AG08396 (cell line): ENCODE results near the gene CAPNS1.
"Not testable (repeated sequence)": the region's sequence is repeated elsewhere in the genome, so short reads cannot be mapped to it uniquely, and the experiment has no call there.

ENCODE experiments used
- DNase-seq: peaks from one replicate; pipeline ENCODE4 v3.0.0; 2012; ENCODE audit warnings: low spot score, mixed read lengths

Gene CAPNS1

DNA sequence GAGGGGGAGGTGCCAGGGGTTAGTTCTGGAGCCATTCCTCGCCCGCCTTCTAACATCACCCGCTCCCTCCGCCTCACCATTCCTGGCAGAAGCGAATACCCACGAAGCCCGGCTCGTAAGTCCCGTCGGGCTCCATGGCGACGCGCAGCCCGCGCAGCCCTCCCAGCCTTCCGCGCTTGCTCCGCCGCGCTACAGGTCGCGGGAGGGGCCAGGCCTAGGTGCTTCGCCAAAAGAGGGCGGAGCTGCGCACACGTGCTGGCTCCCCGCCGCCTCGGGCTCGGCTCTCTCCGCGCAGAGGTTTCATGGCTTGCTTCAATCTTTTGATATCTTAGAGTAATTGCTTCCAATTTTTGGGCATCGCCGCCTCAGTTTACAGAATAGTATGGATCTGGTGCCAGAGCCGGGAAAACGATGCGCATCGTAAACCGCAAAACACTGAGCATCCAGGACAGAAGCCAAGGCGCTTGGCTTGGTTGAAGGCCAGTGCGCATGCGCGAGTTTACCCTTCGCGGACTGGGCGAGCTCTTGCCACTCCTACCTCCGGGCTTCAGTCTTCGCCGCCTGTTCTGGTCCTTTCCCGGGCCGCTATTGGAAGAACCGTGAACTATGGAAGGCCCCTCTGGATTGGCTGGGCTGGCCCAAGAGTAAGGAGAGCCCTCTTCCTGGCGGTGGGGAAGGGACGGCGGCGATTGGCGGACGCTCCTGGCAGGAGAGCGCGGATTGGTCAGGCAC is 25.0 kb upstream of the CAPNS1 start, which contains the start of gene POLR2I:
Gene POLR2I, minus strand, starts transcription at position 155 of the 732 bp plus-strand sequence. Its CDS starts 19 bp downstream, at position 136.
- peak; percentile 99 for DNase-seq

DNA sequence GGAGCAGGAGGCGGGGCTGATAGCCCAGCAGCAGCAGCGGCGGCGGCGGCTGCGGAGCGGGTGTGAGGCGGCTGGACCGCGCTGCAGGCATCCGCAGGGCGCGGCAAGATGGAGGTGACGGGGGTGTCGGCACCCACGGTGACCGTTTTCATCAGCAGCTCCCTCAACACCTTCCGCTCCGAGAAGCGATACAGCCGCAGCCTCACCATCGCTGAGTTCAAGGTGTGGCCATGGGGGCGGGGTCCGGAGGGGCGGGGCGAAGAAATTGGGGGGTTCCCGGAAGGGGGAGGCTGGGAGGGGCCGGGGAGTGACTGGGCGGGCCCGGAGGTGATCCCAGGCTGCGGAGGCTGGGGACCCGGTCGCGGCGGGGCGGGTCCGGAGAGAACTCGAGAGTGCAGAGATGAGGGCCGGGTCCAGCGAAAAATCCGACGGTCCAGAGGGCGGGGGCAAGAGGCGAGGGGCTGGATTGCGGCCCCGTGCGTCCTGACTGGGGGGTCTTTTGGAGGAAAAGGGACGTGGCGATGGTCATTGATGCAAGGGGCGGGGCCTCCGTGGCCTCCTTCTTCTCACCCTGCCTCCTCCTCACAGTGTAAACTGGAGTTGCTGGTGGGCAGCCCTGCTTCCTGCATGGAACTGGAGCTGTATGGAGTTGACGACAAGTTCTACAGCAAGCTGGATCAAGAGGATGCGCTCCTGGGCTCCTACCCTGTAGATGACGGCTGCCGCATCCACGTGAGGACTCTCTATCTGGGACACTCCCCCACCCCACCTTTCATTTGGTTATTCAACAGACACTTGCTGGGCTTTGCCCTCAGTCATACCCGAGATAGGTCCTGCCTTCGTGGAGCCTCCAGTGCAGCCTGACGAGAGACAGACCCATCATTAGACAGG is 24.2 kb upstream of the CAPNS1 start, which contains the start of gene TBCB:
Gene TBCB, plus strand, starts transcription at position 16 of the 891 bp plus-strand sequence. Its CDS starts 93 bp downstream, at position 109.
- DNase-seq, result no peak

DNA sequence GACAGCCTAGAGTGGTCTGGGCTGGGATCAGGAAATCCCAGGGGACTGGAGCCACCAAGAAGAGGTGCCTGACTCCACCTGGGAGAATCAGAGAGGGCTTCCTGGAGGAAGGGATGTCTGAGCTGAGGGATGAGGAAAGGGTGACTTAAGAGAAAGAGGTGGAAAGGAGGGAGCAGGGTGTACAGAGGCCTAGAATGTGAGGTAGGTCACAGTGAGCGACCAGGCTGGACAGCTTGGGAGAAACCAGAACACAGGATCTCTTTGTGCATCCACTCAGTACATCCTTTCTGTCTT is 23.6 kb upstream of the CAPNS1 start:
- no peak for DNase-seq

DNA sequence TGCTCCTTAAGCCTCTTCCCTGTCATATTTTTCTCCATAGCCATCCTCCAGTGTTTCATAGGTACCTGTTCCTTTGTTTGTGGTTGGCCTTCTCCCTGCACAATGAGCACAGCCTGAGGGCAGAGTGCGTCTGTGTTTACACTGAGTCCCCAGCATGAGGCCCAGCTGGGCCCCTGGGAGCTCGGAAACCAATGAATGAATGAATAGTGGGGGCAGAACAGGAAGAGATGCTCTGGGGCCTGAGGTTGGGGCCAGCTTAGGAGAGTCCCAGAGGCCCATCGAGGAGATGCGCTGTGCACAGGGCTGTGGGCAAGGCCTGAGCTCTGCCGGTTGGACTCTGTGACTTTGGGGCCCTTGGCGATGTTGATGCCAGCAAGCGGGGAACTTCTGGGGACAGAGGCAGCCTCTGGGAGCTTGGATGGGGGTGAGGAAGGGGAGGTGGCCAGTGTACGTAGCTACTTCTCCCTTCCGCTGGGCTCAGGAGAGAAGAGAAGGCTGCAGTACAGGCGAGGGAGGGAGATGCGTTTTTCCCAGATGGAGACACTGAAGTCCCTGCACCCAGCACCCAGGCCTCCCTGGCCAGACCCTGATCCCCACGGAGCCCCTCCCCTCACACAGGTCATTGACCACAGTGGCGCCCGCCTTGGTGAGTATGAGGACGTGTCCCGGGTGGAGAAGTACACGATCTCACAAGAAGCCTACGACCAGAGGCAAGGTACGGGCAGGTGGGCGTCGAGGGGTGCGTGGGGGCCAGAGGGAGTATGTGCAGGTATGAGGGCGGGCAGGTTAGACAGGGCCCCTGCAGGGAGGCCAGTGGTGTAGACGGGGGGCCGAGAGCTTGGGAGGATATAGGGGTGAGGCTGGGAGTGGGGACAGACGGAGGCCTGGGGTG is 19.5 kb upstream of the CAPNS1 start:
- no peak for DNase-seq

DNA sequence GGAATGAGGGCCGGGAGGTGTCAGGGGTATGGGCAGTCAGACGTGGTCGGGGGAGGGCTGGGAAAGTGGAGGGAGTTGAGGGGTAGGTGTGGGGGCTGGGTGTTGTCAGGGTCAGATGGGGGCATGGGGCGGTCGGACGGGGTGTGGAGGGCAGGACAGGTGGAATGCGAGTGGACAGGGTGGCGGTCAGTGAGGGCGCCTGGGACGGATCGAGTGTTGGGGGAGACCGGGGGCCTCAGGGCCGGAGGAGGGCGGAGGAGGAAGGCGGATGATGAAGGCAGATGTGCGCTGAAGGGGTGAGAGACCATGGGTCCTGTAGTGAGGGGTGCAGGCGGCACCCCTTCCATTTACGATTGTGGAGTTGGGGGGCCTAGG is 18.9 kb upstream of the CAPNS1 start:
- no peak for DNase-seq

DNA sequence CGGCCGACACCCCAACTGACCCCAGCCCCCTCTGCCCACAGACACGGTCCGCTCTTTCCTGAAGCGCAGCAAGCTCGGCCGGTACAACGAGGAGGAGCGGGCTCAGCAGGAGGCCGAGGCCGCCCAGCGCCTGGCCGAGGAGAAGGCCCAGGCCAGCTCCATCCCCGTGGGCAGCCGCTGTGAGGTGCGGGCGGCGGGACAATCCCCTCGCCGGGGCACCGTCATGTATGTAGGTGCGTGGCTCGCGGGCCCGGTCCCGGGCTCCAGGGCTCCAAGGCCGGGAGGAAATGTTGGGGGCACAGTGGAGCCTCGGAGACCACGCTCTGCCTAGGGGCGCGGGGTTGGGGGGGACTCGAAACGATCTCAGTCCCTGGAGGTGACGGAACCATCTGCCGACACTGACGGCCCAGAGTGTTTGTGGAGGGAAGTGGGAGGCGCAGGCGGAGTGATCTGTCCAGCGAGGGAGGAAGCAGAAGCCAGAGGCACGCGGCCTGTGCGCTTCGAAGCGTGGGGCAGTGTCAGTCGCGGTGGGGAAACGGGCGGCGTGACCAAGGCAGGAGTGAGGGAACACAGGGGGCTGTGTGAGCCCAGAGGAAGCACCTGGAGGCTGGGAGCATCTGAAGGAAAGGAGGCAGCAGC is 18.3 kb upstream of the CAPNS1 start:
- DNase-seq, result no peak

DNA sequence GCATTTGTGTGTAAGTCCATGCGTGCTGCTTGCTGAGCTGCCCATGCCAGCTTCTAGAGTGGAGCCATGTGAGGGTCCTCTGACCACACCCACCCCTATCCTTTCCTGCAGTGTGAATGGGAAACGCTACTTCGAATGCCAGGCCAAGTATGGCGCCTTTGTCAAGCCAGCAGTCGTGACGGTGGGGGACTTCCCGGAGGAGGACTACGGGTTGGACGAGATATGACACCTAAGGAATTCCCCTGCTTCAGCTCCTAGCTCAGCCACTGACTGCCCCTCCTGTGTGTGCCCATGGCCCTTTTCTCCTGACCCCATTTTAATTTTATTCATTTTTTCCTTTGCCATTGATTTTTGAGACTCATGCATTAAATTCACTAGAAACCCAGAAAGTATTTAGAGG is 14.3 kb upstream of the CAPNS1 start:
- no peak for DNase-seq

DNA sequence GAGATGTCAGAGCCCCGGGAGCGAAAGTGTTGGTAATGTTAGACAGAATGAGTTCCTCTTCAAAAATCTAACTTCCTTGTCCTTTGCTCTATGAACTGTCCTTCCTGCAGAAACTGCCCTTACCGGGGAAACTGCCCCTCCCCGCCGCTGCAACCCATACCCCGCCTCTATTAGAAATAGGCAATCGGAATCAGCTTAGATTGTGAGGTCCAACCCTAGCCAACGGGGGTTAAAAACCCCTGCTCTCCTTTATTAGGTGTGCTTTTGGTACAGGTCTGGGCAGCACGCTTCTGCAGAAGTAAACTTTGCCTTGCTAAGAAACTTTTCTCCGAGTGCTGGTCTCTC is 11.5 kb upstream of the CAPNS1 start:
- no peak for DNase-seq

DNA sequence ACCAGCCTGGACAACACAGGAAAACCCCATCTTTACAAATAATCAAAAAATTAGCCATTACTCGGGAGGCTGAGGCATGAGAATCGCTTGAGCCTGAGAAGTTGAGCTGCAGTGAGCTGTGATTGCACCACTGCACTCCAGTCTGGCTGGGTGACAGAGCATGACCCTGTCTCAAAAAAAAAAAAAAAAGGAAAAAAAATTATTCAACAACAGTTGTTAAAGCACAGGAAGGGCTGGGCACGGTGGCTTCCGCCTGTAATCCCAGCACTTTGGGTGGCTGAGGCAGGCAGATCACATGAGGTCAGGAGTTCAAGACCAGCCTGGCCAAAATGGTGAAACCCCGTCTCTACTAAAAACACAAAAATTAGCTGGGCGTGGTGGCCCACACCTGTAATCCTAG is 8.6 kb upstream of the CAPNS1 start:
- DNase-seq, result not testable (repeated sequence)

DNA sequence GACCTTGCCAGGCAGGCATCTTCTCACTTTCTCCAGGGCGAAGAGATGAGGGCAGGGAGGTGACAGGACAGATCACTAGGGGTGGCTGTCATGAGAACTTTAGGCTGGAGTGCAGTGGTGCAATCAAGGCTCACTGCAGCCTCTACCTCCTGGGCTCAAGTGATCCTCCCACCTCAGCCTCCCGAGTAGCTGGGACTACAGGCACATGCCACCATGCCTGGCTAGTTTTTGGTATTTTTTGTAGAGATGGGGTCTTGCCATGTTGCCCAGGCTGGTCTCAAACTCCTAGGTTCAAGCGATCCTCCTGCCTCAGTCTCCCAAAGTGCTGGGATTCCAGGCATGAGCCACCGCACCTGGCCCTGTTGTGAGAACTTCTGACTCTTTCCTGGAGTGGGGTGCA is 5.0 kb upstream of the CAPNS1 start:
- not testable (repeated sequence) for DNase-seq

DNA sequence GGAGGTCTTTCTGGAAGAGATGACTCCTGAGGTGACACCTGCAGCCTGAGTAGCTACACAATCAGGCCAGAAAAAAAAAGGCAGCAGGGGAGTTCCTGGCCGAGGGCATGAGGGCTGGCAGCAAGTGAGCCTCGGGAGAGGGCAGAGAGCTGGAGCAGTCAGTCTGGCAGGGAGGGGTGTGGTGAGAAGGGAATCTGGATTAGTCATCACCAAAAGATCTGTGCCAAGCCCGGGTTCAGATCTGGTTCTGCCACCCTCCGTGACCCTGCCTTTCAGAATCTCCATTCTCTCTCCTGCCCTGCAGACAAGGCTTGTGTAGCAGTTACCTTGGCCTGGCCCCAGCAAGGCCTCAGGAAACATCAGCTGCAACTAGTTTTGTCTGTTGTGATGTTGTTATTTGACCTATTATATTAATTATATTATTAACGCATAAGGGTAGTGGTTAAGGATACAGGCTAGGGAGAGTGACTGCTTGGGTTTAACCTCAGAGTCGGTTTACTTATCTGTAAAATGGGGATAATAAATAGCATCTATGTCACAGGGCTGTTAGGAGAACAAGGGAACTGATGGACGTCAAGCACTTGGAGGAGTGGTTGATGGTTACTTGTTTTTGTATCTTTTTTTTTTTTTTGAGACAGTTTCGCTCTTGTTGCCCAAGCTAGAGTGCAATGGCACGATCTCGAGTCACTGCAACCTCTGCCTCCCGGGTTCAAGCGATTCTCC is 2.7 kb upstream of the CAPNS1 start:
- peak; percentile 75 for DNase-seq

DNA sequence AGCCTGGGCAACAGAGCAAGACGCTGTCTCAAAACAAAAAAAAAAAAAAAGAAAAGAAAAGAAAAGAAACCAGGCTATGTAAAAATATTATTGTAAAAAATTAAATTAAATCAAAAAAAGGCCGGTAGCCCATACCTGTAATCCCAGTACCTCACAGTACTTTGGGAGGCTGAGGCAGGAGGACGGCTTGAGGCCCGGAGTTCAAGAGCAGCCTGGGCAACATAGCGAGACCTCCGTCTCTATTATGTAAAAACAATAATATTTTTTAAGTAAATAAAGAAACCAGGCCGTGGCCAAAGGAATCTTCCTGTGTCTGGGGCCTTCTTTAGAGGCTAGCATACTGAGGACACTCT is 770 bp upstream of the CAPNS1 start:
- no peak for DNase-seq

DNA sequence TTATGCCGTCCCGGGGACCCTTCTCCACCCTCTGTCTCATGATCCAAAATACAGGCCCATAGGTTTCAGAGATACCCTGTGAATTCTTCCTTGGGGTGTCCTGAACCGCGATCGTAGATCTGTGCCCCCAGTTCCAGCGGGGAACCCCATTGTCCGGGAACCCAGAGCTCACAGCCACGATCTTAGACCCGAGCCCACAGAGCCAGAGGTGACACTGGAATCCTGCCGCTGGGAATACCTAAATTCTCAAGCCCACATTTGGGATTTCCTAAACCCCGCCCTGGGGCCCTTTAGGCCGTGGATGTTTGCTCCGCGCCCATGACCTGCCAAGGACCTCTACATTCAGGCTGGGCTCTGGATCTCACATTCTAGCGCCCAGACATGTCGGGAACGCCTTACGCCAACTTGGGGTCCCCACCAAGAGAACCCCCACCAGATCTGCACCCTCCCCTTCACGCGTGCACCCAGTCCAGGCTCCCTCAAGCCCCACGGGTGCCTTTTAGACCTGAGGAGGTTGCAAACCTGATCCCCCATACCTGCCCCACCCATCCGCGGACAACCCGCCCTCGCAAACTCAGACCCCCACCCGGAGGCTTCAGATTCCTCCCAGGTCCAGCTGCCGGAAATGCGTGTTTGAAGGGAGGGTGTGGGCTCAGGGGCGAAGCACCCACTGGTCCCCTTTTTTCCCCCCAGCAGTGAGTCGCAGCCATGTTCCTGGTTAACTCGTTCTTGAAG is 605 bp downstream of the CAPNS1 start:
- DNase-seq, result peak; percentile 49

DNA sequence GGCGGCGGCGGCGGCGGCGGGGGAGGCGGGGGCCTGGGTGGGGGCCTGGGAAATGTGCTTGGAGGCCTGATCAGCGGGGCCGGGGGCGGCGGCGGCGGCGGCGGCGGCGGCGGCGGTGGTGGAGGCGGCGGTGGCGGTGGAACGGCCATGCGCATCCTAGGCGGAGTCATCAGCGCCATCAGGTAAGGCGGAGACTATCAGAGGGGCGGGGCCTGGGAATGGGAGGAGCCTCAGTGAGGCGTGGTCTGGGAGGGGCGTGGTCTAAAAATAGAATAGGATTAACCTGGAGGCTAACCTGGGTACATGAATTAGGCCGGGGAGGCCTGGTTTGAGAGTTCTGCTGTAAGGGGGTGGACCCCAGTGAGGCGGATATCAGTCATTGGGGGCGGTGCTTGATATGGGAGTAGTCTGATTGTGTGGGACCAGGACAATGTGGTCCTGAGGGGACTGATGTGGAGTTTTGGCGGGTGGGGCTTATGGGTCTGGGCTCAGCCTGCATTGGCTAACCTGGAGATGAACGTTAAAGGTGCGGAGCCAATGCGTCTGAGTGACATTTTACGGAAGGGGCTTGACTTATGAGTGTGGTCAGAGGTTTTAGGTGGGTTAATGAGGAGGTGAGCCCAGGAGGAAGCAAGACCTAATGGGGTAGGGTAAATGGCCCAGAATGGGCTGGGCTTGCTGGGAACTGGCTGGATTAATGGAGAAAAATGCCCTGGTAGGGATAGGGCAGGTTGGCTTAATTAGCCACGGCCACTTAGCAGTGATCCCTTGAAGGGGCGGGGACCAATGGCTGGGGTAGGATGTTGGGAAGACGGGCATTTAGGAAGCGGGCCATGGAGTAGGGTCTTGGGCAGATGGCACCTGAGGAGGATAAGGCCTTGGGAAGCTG is 1.4 kb downstream of the CAPNS1 start:
- DNase-seq, result peak; percentile 93

DNA sequence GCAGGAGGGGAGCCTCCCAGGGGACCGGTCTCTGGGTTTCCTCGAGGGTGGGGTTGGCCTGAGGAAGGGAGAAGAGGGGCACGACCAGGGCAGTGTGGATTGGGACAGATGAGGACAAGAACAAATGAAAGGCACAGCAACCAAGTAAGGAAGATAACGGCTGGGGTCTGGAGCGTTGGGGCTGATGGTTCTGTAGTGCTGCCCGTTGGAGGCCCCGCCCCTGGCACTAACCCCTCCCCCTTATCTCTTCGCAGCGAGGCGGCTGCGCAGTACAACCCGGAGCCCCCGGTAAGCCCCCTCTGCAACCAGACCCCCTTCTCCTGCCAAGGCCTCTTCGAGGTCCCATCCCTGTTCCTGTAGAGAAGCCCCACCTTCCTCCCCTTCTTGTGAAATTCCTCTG is 2.2 kb downstream of the CAPNS1 start:
- DNase-seq, result no peak

DNA sequence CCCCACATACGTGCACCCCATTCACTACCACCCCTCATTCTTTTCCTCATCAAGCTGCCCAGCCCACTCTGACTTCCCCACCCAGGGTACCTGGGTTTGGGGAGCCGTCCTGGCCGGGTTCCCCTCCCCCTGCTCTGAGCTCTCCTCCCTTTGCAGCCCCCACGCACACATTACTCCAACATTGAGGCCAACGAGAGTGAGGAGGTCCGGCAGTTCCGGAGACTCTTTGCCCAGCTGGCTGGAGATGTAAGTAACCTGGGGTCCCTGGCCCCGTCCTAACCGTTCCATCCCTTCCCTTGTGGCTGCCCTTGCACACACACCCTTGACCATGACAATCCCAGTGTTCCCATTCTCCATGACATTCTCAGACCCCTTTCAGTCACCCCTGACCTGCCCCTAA is 2.6 kb downstream of the CAPNS1 start:
- no peak for DNase-seq

DNA sequence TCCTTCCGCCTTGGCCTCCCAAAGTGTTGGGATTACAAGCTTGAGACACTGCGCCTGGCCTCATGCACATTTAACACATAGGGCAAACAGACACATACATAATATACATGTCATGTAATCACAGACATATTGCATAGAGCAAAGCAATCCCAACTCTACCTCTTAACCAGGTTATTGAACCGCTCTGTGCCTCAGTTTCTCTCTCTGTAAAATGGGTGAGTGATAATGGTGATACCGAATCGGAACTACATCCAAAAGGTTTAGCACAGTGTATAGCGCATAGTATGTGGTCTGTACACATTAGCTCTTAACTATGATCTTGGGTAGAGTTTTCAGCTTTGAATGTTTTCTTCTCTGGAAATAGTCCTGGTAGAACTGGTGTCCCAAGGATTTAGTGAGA is 4.8 kb downstream of the CAPNS1 start:
- DNase-seq, result no peak

DNA sequence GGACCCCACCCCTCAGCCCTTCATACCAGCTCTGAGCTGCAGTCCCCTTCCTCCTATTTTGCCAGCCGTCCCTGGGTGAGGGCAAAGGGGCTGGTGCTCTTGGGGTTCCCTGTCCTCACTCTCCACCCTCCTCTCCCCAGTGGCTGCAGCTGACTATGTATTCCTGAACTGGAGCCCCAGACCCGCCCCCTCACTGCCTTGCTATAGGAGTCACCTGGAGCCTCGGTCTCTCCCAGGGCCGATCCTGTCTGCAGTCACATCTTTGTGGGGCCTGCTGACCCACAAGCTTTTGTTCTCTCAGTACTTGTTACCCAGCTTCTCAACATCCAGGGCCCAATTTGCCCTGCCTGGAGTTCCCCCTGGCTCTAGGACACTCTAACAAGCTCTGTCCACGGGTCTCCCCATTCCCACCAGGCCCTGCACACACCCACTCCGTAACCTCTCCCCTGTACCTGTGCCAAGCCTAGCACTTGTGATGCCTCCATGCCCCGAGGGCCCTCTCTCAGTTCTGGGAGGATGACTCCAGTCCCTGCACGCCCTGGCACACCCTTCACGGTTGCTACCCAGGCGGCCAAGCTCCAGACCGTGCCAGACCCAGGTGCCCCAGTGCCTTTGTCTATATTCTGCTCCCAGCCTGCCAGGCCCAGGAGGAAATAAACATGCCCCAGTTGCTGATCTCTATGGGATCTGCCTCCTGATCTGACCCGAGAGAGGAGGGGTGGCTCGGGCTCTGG is 10.0 kb downstream of the CAPNS1 start:
- no peak for DNase-seq

DNA sequence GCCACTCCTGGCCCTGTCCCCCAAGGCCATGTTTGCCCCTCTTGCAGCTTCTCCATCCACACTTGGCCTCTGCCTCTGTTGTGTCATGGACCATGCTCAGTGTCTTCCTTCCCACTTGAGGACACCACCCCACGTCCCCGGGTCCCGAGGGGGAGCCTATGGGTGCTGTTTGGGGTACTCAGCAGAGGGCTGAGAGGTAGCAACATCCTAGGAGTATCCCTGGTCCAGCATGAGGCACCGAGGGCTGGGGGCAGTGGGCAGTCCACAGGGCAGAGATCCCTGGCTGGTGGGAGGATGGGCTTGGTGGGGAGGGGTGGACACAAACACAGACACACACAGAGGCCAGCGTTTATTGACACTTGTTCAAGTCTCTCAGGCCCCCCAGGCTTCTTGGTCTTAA is 10.7 kb downstream of the CAPNS1 start:
- DNase-seq, result no peak
